Sigmoid colon (tissue), 4 donors: Measurements from ENCODE around the gene SOX12.

Experiments
- CTCF ChIP-seq, 4 experiments: fragments of 450-650 bp in 3 of 4; fragments of 200-600 bp in 1 of 4; IDR thresholded peaks; one replicate each; pipeline ENCODE4 v1.5.1; 2016 to 2019; ENCODE audit warnings: antibody characterized with exemption in 4 of 4, mild to moderate bottlenecking in 3 of 4, moderate library complexity in 2 of 4
- EP300 ChIP-seq, 4 donors: sonication (generic); formaldehyde crosslinking; IDR thresholded peaks; one replicate each; pipeline ENCODE4 v1.6.1; 2017; ENCODE audit warnings: antibody characterized with exemption in 4 of 4
- POLR2A ChIP-seq, 2 donors: fragments of 450-650 bp; IDR thresholded peaks; one replicate each; pipeline ENCODE4 v1.6.1; 2016; ENCODE audit warnings: antibody characterized with exemption in 2 of 2, mild to moderate bottlenecking in 2 of 2, moderate library complexity in 2 of 2

- TF ChIP-seq CTCF (IDR thresholded peaks at IDR 0.05) (no peak), POLR2A (IDR thresholded peaks at IDR 0.05) (no peak), EP300 (IDR thresholded peaks at IDR 0.05) (no peak)
Measured at GRCh38 chr20:353166-353565, 27.8 kb downstream of the SOX12 start.
